Lower lobe of right lung (tissue), 2 donors: ENCODE results near the gene IL15. TPM values are rescaled to one million over a fixed set of nuclear protein-coding genes. Genes with fewer than 3 reads are reported as not detected.

ENCODE experiments used
- ATAC-seq, 2 donors: fragments of 200-7000 bp; cut with Tn5 transposase; one replicate each; pipeline ENCODE4 v1.9.1; 2020 to 2022; ENCODE audit warnings: mild to moderate bottlenecking in 2 of 2, moderate library complexity in 2 of 2
- DNase-seq: peaks from one replicate; pipeline ENCODE4 v3.0.0-alpha.2; 2020
- H3K27ac ChIP-seq: fragments of 200-600 bp; one replicate; pipeline ENCODE4 v1.8.0; 2022
- H3K27me3 ChIP-seq: fragments of 200-600 bp; one replicate; pipeline ENCODE4 v1.8.0; 2022; ENCODE audit warnings: low read depth
- H3K36me3 ChIP-seq: fragments of 200-600 bp; one replicate; pipeline ENCODE4 v1.8.0; 2022; ENCODE audit warnings: mild to moderate bottlenecking
- H3K4me1 ChIP-seq: fragments of 200-600 bp; one replicate; pipeline ENCODE4 v1.8.0; 2022
- H3K4me3 ChIP-seq: fragments of 200-600 bp; one replicate; pipeline ENCODE4 v1.8.0; 2022; ENCODE audit warnings: mild to moderate bottlenecking
- H3K9me3 ChIP-seq: fragments of 200-600 bp; one replicate; pipeline ENCODE4 v1.8.0; 2022
- intact Hi-C: fragments of 100-400 bp; cut with DNase I; formaldehyde crosslinking; loops from one replicate; pipeline ENCODE4 v1.11.0; 2022
- total RNA-seq: library from RNA; stranded (reverse); fragmentation: NEBNext Ultra II Directional; extraction: Animal tissue kit (Norgen Biotek cat#: 25700); gene quantifications from one replicate; pipeline ENCODE4 v1.2.1, GENCODE V29; 2021
- TF ChIP-seq, protein P1 (sequence below): fragments of 200-600 bp; IDR thresholded peaks from one replicate; pipeline ENCODE4 v1.8.0; 2022; ENCODE audit warnings: antibody characterized with exemption, mild to moderate bottlenecking
- donor health status: DM: no; HTN: yes; CAD: no; lungs with severe emphysema.

Gene IL15
- total RNA-seq, 1 donor from 2014 or later, result 9.7 TPM

DNA sequence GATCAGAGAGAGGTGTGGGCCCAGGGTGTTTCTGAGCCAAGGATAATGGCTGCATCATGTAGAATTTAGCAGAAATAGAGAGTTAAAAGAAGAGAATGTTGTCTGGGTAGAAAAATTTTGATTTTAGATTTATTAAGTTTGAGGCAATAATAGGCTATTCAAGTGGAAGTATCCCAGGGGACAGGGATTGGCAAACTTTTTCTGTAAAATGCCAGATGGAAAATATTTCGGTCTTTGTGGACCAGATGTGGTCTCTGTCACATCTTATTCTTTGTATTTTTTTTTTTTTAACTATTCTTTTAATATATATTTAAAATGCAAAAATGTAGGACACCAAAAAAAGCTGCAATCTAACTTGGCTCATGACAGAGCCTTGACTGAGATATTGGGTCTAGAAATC is 33.1 kb downstream of the IL15 start:
- DNase-seq, result no peak
- H3K9me3 ChIP-seq, result no peaks in the 10 kb centered on the region
- no peak overlapping the region for H3K27ac ChIP-seq
- TF ChIP-seq, protein P1, sequence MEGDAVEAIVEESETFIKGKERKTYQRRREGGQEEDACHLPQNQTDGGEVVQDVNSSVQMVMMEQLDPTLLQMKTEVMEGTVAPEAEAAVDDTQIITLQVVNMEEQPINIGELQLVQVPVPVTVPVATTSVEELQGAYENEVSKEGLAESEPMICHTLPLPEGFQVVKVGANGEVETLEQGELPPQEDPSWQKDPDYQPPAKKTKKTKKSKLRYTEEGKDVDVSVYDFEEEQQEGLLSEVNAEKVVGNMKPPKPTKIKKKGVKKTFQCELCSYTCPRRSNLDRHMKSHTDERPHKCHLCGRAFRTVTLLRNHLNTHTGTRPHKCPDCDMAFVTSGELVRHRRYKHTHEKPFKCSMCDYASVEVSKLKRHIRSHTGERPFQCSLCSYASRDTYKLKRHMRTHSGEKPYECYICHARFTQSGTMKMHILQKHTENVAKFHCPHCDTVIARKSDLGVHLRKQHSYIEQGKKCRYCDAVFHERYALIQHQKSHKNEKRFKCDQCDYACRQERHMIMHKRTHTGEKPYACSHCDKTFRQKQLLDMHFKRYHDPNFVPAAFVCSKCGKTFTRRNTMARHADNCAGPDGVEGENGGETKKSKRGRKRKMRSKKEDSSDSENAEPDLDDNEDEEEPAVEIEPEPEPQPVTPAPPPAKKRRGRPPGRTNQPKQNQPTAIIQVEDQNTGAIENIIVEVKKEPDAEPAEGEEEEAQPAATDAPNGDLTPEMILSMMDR, result no peak
- H3K27me3 ChIP-seq, result no peaks in the 10 kb centered on the region
- no peak overlapping the region for H3K4me3 ChIP-seq
- H3K36me3 ChIP-seq, result no peaks in the 10 kb centered on the region
- ATAC-seq, result no peak
- no peaks in the 10 kb centered on the region for H3K4me1 ChIP-seq
- intact Hi-C loops, result no loop called here

DNA sequence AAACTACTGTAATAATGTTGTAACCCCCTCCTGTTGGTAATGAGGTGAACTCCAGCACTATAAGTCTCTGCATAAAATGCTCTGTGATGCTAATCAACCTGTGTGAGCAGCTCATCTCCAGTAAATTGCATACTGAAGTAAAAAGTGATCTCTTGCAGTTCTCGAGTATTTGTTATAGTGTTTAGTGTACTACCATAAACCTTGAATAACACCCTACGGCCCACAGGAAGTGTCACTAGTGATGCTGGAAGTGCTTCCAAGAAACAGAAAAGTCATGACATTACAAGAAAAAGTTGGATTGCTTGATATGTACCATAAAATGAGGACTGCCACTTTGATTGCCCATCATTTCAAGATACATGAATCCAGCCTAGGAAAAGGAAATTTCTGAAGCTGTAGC is 39.0 kb downstream of the IL15 start:
- Histone ChIP-seq H3K9me3 (no peaks in the 10 kb centered on the region), H3K4me3 (no peak overlapping the region), H3K36me3 (no peaks in the 10 kb centered on the region), H3K4me1 (no peaks in the 10 kb centered on the region), H3K27ac (no peak overlapping the region), H3K27me3 (no peaks in the 10 kb centered on the region)
- TF ChIP-seq, protein P1, result no peak
- no peak for DNase-seq
- intact Hi-C loops, result no loop called here
- no peak for ATAC-seq

DNA sequence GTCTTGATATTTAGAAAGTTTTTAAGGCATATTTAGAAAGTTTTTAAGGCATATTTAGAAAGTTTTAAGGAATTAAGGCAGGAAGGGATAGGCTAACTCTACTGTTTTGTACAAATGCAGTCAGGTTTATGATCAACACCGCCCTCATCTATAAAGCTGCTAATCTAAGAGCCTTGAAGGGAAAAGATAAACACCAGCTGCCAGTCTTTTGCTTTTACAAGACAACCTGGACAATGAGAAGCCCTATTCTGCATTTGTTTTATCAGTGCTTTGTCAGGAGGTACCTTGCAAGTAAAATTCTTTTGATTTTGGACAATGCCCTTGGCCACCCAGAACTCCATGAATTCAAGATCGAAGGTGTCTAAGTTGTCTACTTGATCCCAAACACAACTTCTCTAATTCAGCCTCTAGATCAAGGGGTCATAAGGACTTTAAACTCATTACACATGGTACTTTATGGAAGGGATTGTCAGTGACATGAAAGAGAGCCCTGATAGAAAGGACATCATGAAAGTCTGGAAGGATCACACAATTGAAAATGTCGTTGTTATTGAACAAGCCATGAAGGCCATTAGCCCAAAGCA is 39.8 kb downstream of the IL15 start:
- Histone ChIP-seq H3K27me3 (no peaks in the 10 kb centered on the region), H3K36me3 (no peaks in the 10 kb centered on the region), H3K4me1 (no peaks in the 10 kb centered on the region), H3K4me3 (no peak overlapping the region), H3K27ac (no peak overlapping the region), H3K9me3 (no peaks in the 10 kb centered on the region)
- DNase-seq (no peak), ATAC-seq (no peak)
- intact Hi-C loops, result no loop called here
- TF ChIP-seq, protein P1, result no peak

DNA sequence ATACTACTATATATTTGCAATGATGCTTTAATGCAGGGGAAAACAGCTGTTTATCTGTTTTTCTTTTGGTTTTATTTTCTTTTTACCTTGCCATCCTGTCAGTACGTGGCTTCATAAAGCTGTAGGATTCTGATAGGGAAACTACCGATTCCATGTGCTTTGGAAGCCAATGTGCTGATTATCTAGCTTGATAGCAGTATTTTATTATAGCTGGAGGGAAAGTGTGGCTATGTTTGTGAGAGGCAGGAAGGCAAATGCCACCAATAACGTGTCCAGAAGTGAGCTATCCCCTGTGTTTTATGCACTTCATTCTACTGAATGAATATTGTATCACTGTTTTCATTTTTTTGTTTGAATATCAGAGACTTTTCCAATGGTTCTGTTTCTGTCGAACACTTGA is 43.7 kb downstream of the IL15 start:
- Histone ChIP-seq H3K27me3 (no peaks in the 10 kb centered on the region), H3K9me3 (no peaks in the 10 kb centered on the region), H3K4me1 (no peaks in the 10 kb centered on the region), H3K27ac (no peak overlapping the region), H3K36me3 (no peaks in the 10 kb centered on the region), H3K4me3 (no peak overlapping the region)
- TF ChIP-seq, protein P1, result no peak
- DNase-seq (no peak), ATAC-seq (no peak)
- intact Hi-C loops, result no loop called here

DNA sequence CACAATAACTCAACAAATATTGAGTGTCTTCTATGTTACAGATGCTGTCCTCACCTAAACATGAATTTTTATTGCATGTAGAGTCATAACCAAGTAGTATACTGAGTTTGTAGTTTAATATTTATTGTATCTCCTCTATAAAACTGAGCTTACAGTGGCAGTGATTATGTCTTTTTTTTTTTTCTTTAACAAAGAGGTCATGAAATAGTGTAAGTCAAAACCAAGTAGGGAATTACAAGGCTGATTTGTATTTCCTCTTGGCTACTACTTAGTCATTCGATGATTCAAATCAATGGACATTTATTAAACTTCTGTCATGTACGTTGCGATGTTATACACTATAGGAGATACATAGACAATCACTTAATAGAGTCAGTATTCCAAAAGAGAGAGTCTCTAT is 48.4 kb downstream of the IL15 start:
- no peak overlapping the region for H3K27ac ChIP-seq
- H3K36me3 ChIP-seq, result no peaks in the 10 kb centered on the region
- no peak for ATAC-seq
- no peak for DNase-seq
- H3K4me1 ChIP-seq, result no peaks in the 10 kb centered on the region
- TF ChIP-seq, protein P1, result no peak
- no peaks in the 10 kb centered on the region for H3K27me3 ChIP-seq
- no peak overlapping the region for H3K4me3 ChIP-seq
- intact Hi-C loops, result no loop called here
- no peaks in the 10 kb centered on the region for H3K9me3 ChIP-seq
